Activated CD4-positive, alpha-beta T cell treated with anti-CD3 and anti-CD28 coated beads for 48 hours (primary cell): Measurements from ENCODE around the gene PAPSS2.

Experiments used
- DNase-seq: peaks from one replicate; pipeline ENCODE4 v3.0.0-alpha.2; 2020

PAPSS2 gene

DNA sequence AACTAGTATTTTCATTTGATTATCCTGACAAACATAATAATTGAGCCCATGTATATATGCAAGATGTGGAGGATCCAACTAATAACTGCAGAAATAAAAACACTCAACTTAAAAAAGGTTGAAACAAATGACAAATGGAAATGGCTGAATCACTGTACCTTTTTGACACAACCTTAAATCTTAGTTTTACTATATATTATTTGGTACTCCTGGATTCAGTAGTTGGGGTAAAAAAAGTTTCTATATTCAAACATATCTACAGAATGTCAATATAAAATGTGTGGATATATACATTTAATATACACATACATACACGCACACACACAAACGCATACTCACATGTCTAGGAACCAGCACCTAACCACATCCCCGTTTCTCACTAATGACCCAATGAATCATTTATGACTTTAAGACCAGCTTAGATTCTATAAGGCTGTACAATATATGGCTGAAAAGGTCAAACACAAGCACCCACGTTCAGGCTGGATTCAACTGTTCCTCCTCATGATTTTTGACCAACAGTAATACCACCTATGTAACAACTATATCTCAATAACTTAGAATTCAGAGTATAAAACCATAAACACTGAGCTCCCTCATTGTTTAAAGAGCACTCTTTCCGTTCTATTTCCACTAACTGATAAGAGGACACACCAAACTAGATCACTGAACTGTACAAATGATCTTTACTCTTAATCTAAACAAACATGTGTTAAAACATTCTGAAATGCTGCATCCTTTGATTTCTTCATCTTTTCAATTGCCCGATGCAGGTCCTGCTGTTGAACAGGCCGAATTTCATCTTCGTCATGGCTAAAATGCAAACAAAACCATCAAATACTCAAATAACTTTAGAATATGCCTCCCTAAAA is 94.6 kb downstream of the PAPSS2 start:
- no peak for DNase-seq

DNA sequence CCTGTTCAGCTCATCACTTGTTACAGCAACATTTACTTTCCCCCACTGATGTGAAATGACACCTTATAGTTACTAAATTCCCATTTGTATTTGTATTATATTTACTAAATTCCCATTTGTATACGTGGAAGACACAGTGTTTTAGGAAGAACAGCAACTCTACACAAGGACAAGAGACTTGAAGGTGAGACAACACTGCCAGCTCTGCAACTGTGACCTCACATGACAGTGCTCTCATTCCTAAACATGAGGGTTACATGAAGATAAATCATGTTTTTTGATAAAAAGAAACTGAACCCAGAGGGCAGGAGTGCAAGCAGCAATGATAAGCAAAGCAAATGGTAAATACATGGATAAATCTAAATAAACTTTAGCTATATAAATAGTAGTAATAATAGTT is 98.0 kb downstream of the PAPSS2 start:
- no peak for DNase-seq

DNA sequence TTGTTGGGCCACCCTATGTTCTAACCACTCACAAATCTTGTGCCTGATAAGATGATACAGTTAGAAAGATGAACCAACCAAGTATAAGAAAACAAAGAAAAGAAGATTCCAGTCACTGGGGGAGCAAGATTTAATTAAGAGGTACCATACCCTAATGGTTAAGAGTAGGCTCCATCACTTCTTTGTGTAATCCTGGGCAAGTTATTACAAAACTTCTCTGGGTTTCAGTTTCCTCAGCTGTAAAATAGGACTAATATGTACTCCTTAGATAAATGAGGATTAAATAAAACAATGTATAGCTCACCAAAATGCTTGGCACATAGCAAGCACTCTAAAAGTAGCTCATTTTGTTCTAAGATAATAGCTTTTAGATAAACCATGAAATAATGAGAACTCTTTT is 99.9 kb downstream of the PAPSS2 start:
- no peak for DNase-seq

DNA sequence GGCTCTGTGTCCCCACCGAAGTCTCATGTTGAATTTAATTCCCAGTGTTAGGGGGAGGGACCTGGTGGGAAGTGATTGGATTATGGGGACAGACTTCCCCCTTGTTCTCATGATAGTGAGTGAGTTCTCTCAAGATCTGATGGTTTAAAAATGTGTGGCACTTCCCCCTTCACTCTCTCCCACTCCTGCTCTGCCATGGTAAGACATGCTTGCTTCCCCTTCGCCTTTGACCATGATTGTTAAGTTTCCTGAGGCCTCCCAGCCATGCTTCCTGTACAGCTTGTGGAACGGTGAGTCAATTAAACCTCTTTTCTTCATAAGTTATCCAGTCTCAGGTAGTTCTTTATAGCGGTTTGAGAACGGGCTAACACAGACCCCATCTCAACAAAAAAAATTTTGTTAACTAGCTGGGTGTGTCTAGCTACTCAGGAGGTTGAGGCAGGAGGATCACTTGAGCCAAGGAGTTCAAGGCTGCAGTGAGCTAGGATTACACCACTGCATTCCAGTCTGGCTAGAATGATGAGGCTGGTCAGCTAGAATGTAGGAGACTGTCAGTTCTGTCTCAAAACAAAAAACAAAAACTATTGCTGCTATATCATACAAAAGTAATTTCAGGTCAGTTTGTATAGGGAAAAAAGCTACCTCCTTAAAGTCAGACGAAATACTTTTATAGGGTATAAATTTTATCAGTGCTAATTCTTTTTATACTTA is 100.7 kb downstream of the PAPSS2 start:
- DNase-seq, result no peak

DNA sequence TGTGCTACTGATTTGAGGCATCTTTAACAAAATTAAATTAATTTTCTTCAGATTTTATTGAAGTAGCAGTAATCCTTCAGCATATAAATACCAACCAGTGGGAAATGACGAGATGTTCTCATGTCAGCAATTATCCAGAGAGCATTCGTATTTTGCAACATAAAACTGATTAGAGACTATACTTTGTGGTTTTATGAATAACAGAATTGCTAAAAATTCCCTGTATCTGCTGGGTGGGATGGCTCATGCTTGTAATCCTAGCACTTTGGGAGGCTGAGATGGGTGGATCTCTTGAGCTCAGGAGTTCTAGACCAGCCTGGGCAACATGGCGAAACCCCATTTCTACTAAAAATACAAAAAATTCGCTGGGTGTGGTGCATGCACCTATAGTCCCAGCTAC is 101.5 kb downstream of the PAPSS2 start:
- no peak for DNase-seq

DNA sequence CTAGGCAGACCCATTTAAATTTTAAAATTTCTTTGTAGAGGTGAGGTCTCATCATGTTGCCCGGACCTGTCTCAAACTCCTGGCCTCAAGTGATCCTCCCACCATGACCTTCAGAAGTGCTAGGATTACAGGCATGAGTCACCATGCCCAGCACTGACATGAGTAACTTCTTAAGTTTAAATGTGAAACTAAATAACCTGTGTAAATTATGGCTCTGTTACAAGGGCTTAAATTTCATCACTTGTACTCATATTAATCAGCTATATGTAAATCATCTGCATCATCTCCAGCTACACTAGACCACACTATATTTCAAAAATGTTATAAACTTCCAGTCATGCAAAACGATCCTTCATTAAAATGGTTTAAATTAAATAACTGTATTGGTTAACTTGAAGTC is 102.2 kb downstream of the PAPSS2 start:
- DNase-seq, result peak; percentile 68

DNA sequence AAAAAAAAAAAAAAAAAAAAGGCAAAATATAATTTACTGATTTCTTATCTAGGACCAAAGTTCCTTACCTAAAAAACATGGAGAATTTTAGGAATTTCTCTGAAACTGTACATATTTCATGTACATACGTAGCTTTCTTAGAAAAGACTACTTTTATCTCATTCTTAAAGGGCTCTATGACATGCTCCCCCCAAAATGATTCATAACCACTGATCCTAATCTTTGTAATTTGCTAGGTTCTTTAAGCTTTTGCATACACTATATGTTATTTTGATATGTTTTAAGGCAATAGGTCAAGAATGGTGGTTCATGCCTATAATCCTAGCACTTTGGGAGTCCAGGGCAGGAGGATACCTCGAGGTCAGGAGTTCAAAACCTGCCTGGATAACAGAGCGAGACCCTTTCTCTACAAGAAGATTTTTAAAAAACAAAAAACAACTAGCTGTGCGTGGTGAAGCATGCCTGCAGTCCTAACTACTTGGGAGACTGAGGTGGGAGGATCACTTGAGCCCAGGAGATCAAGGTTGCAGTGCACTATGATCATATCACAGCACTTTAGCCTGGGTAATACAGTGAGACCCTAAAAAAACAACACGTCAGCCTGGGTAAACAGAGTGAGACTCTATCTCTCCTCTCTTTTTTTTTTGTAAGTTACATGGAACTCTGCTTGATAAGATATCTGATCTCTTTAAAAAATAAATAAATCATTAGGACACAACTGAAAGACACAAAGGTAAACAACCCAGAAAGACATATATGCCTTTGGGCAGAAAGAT is 103.6 kb downstream of the PAPSS2 start:
- DNase-seq, result no peak

DNA sequence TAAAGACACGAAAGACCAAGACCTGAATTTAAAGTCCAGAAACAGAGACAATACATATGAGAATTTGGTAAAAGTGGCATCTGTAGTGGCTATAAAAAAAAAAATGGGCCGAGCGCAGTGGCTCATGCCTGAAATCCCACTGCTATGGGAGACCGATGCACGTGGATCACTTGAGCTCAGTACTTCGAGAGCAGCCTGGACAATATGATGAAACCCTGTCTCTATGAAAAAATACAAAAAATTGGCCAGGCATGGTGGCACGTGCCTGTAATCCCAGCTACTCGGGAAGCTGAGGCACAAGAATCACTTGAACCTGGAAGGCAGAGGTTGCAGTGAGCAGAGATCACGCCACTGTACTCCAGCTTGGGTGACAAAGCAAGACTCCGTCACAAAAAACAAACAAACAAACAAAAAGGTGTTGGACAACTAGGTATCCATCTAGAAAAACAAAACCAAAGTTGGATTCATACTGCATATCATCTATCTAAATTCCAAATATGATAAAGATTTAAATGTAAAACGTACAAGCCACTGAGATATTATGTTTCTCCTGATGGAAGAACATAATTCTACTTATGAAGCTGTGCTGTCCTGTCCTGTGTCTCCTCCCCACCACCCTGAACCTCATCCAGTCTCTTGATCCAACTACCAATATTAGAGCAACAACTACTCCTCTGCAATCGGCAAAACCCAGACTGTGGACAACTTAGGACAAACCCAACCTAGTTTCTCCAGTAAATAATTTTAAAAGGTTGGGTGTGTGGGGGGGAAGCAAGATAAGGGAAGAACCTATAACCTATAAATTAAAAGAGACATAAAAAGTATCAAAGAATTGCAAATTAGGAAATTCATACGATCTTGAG is 104.6 kb downstream of the PAPSS2 start:
- no peak for DNase-seq

DNA sequence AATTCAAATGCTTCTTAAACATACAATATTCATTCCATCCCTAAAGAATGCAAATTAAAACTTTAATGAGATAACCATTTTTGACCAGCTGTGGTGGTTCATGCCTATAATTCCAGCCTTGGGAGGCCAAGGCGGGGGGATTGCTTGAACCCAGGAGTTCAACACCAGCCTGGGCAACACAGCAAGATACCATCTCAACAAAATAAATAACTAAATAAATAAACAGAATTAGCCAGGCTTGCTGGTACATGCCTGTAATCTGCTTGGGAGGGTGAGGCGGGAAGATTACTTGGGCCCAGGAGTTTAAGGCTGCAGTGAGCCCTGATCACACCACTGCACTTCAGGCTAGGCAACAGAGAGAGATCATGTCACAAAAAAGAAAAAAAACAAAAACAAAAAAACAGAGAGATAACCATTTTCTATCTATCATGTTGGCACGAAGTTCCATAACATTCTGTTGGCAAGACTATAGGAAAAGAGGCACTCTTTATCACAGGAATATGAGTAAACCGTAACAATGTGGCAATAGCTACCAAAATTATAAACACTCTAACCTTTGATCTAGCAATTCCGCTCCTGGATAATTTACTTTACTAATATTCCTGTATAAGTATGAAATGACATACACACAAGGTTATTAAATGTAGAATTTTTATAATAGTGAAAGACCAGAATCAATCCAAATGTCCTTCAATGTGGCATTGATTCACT is 106.1 kb downstream of the PAPSS2 start:
- DNase-seq, result no peak

DNA sequence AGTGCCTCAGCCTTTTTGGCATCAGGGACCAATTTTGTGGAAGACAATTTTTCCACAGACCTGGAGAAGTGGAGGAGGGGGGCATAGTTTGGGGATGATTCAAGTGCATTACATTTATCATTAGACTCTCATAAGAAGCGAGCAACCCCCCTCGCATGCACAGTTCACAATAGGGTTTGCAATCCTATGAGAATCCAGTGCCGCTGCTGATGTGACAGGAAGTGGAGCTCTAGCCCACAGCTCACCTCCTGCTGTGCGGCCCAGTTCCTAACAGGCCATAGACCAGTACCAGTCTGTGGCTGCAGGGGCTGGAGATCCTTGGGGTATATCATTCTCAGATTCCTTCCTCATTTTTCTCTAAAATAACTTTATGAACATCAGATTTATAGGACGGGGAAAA is 107.6 kb downstream of the PAPSS2 start:
- no peak for DNase-seq

DNA sequence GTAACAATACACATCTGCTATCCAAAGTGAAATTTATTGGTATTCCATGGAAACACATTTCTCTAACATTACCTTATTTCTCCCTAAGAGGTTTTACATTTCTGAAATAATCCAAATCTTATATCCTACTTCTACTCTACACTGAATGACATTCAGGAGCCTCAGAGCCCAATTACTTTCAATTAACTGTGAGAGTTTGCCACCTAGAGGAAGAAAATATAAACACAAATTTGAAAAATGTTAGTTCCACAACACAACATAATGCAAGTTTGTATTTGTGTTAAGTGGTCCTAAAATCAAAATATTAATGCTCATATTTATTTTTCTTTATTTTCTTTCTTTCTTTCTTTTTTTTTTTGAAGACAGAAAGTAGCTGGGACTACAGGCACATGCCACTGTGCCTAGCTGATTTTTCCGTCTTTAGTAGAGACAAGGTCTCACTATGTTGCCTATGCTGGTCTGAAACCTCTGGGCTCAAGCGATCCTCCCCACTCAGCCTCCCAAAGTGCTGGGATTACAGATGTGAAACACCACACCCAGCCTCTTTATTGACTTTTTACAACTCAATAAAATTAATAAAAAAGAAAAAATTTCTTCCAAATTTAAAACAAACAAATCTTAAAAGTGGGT is 112.3 kb downstream of the PAPSS2 start:
- no peak for DNase-seq

DNA sequence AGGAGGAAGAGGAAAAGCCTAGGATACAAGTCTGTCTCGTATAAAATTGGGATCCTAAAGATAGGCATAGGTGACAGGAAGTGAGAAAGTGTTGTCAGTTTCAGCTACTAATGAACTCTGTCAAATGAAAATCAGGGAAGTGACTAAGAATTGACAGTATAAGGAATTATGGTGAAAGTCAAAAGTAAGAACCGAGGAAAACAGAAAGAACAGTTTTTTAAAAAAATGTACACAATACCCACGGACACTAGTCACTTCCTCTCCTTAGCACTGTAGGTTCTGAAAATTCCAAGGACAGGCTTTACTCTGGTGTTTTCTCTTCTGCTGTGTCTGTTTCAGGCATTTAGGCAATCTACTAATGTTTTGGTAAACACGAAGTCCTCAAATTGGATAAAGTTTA is 116.1 kb downstream of the PAPSS2 start:
- DNase-seq, result no peak

DNA sequence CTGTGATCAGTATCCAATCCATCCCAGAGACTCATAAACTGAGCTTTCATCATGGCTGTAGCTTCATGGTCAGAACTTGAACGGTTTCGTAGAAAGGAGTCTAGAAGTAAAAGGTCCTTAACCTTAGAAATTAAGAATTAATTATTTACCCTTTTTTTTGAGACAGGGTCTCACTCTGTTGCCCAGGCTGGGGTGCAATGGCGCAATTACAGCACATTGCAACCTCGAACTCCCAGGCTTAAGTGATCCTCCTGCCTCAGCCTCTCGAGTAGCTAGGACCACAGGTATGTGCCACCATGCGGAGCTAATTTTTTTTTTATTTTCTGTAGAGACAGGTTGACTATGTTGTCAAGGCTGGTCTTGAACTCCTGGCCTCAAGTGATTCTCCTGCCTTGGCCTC is 116.7 kb downstream of the PAPSS2 start:
- DNase-seq, result no peak

DNA sequence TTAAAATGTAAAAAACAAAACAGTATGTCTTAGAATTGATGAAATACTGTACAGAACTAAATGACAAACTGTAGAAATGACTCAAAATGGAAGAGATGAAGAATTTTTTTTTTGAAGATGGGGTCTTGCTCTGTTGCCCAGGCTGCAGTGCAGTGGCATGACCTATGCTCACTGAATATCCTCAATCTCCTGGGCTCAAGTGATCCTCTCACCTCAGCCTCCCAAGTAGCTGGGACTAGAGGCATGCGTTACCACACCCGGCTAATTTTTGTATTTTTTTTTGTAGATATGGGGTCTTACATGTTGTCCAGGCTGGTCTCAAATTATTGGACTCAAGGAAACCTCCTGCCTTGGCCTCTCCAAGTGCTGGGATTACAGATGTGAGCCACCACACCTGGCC is 121.9 kb downstream of the PAPSS2 start:
- no peak for DNase-seq

DNA sequence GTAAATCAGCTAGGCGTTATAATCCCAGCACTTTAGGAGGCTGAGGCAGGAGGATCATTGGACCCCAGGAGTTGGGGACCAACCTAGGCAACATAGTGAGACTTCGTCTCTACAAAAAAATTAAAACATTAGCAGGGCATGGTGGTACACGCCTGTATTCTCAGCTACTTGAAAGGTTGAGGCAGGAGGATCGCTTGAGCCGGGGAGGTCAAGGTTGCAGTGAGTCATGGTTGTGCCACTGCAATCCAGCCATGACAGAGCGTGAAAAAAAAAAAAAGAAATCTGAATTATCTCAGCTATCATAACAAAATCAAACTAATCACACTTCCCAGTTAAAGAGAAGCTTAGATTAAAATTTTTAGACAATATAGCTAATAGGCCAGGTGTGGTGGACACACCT is 123.0 kb downstream of the PAPSS2 start:
- no peak for DNase-seq

DNA sequence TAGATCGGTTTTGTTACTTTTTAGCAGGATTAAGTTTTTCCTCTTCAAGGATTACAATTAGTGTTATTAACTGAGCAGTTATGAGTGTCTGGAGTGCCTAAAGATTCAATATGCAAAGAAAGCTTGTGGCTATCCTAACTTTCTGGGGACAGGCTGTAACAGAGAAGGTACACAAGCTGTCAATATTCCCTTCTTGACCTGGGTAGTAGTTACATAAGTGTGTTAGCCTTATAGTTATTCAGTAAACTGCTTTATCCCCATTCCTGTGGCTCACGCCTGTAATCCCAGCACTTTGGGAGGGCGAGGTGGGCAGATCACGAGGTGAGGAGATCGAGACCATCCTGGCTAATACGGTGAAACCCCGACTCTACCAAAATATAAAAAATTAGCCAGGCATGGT is 126.7 kb downstream of the PAPSS2 start:
- DNase-seq, result no peak

DNA sequence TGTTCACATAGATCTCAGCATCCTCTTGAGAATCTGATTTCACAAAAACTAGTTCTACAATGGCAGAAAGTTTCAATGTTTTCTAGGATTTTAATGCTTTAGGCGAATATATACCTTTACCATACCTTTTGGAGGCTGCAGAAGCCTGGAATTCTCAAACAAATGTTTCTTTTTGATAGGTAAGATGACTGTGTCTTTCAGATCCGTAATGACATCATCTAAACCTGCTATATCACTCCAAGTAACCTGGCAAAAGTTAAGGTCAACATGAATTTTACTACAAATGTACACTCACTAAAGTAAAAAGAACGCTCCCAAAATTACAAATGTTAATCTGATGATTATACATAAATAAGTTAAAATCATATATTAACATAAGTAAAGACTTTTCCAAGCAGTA is 130.5 kb downstream of the PAPSS2 start:
- DNase-seq, result no peak

DNA sequence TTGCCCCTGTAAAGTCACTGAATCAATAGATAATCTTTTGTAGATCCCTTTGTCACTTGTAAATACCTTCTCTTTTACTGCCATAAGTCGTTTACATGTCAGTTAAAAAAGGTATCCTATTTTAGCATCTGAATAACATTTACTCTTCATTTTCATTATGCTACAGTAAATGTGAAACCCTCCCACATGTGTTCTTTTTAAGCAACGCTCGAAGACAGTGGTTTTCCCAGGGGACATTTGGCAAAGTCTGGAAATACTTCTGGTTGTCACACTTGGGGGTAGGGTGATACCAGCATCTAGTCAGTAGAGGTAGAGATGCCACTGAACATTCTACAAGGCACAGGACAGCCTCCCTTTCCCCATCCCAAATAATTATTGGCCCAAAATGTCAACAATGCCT is 134.6 kb downstream of the PAPSS2 start:
- no peak for DNase-seq
